Vagina (tissue), 2 donors: ENCODE results near the gene ADGRA1. TPM values are rescaled to one million over a fixed set of nuclear protein-coding genes. Genes with fewer than 3 reads are reported as not detected.

Experiments used
- DNase-seq, 2 donors: peaks; one replicate each; pipeline ENCODE4 v3.0.0-alpha.2; 2017; ENCODE audit errors: extremely low spot score in 2 of 2
- H3K27ac ChIP-seq: fragments of 200-600 bp; sonication (generic); one replicate; pipeline ENCODE4 v1.5.1; 2019
- H3K27me3 ChIP-seq: fragments of 200-600 bp; sonication (generic); one replicate; pipeline ENCODE4 v1.5.1; 2019
- H3K36me3 ChIP-seq, 2 donors: fragments of 200-600 bp; sonication (generic); one replicate each; pipeline ENCODE4 v1.5.1; 2017 to 2019
- H3K4me1 ChIP-seq: fragments of 200-600 bp; sonication (generic); one replicate; pipeline ENCODE4 v1.5.1; 2019
- H3K4me3 ChIP-seq, 2 donors: fragments of 200-600 bp; sonication (generic); 1 replicate in 1 of 2; 2 replicates in 1 of 2; pipeline ENCODE4 v1.5.1; 2016 to 2019
- H3K9me3 ChIP-seq: fragments of 200-600 bp; sonication (generic); one replicate; pipeline ENCODE4 v1.5.1; 2019
- POLR2A ChIP-seq, 2 donors: fragments of 450-650 bp; IDR thresholded peaks; one replicate each; pipeline ENCODE4 v1.6.1; 2017; ENCODE audit warnings: antibody characterized with exemption in 2 of 2, mild to moderate bottlenecking in 2 of 2, moderate library complexity in 2 of 2
- POLR2AphosphoS5 ChIP-seq, 2 donors: sonication (generic); formaldehyde crosslinking; IDR thresholded peaks; one replicate each; pipeline ENCODE4 v1.9.0; 2017; ENCODE audit warnings: antibody characterized with exemption in 2 of 2, mild to moderate bottlenecking in 2 of 2, low read depth in 1 of 2; ENCODE audit not compliant: insufficient read depth in 1 of 2
- intact Hi-C: fragments of 100-400 bp; cut with DNase I; formaldehyde crosslinking; loops from one replicate; pipeline ENCODE4 v1.15.1; 2023
- total RNA-seq: library from RNA; depleted of rRNA; stranded (reverse); fragments of >200 nt; gene quantifications from one replicate; pipeline ENCODE4 v1.2.3, GENCODE V29; 2016
- TF ChIP-seq, protein P1 (sequence below), 3 experiments: fragments of 450-650 bp in 2 of 3; fragments of 200-600 bp in 1 of 3; sonication (generic) in 1 of 3; IDR thresholded peaks; one replicate each; pipeline ENCODE4 v1.5.1; 2017 to 2019; ENCODE audit warnings: antibody characterized with exemption in 3 of 3, mild to moderate bottlenecking in 2 of 3, moderate library complexity in 2 of 3

The ADGRA1 gene
- total RNA-seq, 1 donor from 2014 or later: 0.49 TPM

DNA sequence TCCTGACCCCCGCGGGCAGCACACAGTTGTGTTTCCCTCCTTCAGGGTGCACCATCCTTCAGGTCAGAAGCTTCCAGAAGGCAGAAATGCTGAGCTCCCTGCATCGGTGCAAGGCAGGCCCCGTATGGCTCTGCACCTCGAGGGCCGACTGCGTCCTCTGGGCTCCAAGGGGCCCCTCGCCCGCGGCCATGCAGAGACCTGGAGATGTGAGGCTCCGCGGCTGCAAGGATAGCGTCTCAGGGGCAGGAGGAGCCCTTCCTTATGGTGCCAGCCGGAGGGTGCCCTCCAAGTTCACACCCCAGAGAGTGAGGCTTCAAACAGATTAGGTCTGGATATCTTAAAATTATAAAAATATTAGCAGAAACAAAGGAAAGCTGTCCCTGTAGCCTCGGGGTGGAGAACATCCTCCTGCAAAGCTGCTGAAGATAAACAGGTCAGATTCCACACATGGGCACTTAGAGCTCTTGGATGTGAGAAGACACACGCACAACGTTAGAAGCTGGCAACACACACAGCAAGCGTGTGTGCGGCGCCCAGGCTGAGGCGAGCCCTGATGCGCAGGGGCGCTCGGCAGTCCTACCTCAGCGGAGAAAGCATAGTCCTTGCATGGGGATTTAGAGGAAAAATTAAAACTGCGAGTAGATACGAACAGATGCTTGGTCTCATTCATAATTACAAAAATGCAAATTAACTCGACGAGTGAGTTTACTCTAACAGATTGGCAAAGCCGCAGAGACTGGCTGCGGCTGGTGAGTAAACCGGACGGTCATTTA is 92.7 kb downstream of the ADGRA1 start:
- H3K9me3 ChIP-seq: no peaks in the 10 kb centered on the region
- intact Hi-C loops: no loop called here
- H3K4me1 ChIP-seq: no peaks in the 10 kb centered on the region
- H3K27ac ChIP-seq: no peak overlapping the region
- no peaks in the 10 kb centered on the region for H3K36me3 ChIP-seq
- TF ChIP-seq, protein P1, sequence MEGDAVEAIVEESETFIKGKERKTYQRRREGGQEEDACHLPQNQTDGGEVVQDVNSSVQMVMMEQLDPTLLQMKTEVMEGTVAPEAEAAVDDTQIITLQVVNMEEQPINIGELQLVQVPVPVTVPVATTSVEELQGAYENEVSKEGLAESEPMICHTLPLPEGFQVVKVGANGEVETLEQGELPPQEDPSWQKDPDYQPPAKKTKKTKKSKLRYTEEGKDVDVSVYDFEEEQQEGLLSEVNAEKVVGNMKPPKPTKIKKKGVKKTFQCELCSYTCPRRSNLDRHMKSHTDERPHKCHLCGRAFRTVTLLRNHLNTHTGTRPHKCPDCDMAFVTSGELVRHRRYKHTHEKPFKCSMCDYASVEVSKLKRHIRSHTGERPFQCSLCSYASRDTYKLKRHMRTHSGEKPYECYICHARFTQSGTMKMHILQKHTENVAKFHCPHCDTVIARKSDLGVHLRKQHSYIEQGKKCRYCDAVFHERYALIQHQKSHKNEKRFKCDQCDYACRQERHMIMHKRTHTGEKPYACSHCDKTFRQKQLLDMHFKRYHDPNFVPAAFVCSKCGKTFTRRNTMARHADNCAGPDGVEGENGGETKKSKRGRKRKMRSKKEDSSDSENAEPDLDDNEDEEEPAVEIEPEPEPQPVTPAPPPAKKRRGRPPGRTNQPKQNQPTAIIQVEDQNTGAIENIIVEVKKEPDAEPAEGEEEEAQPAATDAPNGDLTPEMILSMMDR (IDR thresholded peaks at IDR 0.05): no peak
- TF ChIP-seq POLR2AphosphoS5 (IDR thresholded peaks at IDR 0.05; ENCODE audit: insufficient read depth in 1 of 2, low read depth in 1 of 2) (no peak), POLR2A (IDR thresholded peaks at IDR 0.05) (no peak)
- H3K4me3 ChIP-seq: no peak overlapping the region
- H3K27me3 ChIP-seq: no peaks in the 10 kb centered on the region
- no peak for DNase-seq

- Histone ChIP-seq H3K27ac (no peak overlapping the region), H3K27me3 (no peaks in the 10 kb centered on the region)
Measured at GRCh38 chr10:133180965-133181639, 93.4 kb downstream of the ADGRA1 start.

More at GRCh38 chr10:133180965-133181639, 93.4 kb downstream of the ADGRA1 start:
- Histone ChIP-seq H3K4me1 (no peaks in the 10 kb centered on the region), H3K4me3 (no peak overlapping the region), H3K36me3 (no peaks in the 10 kb centered on the region), H3K9me3 (no peaks in the 10 kb centered on the region)
- intact Hi-C loops: no loop called here
- no peak for DNase-seq
- no peak for TF ChIP-seq POLR2AphosphoS5 (IDR thresholded peaks at IDR 0.05; ENCODE audit: insufficient read depth in 1 of 2, low read depth in 1 of 2)
- TF ChIP-seq, protein P1 (IDR thresholded peaks at IDR 0.05): no peak
- TF ChIP-seq POLR2A (IDR thresholded peaks at IDR 0.05): no peak

Other genes with a start within 250 kb of the ADGRA1 start
- gene CFAP46, start 145.4 kb upstream of the ADGRA1 start, total RNA-seq: not detected
- 3.4 TPM for gene KNDC1, start 72.3 kb downstream of the ADGRA1 start, total RNA-seq
- not detected for gene UTF1, start 142.3 kb downstream of the ADGRA1 start, total RNA-seq
- 0.98 TPM for gene VENTX, start 149.9 kb downstream of the ADGRA1 start, total RNA-seq
- gene ADAM8, start 188.9 kb downstream of the ADGRA1 start, total RNA-seq: 11.0 TPM
- gene TUBGCP2, start 220.9 kb downstream of the ADGRA1 start, total RNA-seq: 41.7 TPM
- gene ZNF511, start 221.0 kb downstream of the ADGRA1 start, total RNA-seq: 36.3 TPM
- 4.7 TPM for gene CALY, start 249.0 kb downstream of the ADGRA1 start, total RNA-seq